Activated naive CD4-positive, alpha-beta T cell treated with anti-CD3 and anti-CD28 coated beads for 36 hours (primary cell): ENCODE measurements around the gene VWF. TPM values are rescaled to one million over a fixed set of nuclear protein-coding genes. Genes with fewer than 3 reads are reported as not detected.

Source experiments
- CTCF ChIA-PET: fragments of 350-600 bp; sonication (Branson Sonifier 250); formaldehyde crosslinking; loops from one replicate; lab custom pipeline; 2021; ENCODE audit warnings: antibody characterized with exemption; lab: Charles Lee
- DNase-seq: peaks from one replicate; pipeline ENCODE4 v3.0.0-alpha.2; 2020
- H3K27ac Mint-ChIP-seq: one replicate; pipeline ENCODE4 v1.8.0; 2021; ENCODE audit warnings: mild to moderate bottlenecking, mixed read lengths
- H3K27me3 Mint-ChIP-seq: one replicate; pipeline ENCODE4 v1.8.0; 2021; ENCODE audit warnings: low read depth, mixed read lengths
- H3K36me3 Mint-ChIP-seq: one replicate; pipeline ENCODE4 v1.8.0; 2021; ENCODE audit warnings: low read depth, mixed read lengths
- H3K4me1 Mint-ChIP-seq: one replicate; pipeline ENCODE4 v1.8.0; 2021; ENCODE audit warnings: low read depth, mixed read lengths
- H3K4me3 Mint-ChIP-seq: one replicate; pipeline ENCODE4 v1.8.0; 2021; ENCODE audit warnings: mild to moderate bottlenecking, moderate library complexity, mixed read lengths
- H3K9me3 Mint-ChIP-seq: one replicate; pipeline ENCODE4 v1.8.0; 2021; ENCODE audit warnings: mixed read lengths
- intact Hi-C: fragments of 100-400 bp; cut with micrococcal nuclease; formaldehyde crosslinking; loops from one replicate; pipeline ENCODE4 v1.15.1; 2023
- total RNA-seq, 2 experiments: library from RNA; stranded (reverse); gene quantifications; one replicate each; pipeline ENCODE4 v1.2.3, GENCODE V29; 2021

VWF gene
- total RNA-seq, 2 experiments from 2014 or later: not detected

GRCh38 chr12:5916785-5917290, 207.6 kb downstream of the VWF start:
- intact Hi-C loops: no loop called here
- Mint-ChIP-seq H3K27ac (no peak overlapping the region), H3K4me3 (no peak overlapping the region), H3K36me3 (no peaks in the 10 kb centered on the region), H3K4me1 (no peaks in the 10 kb centered on the region), H3K27me3 (no peaks in the 10 kb centered on the region), H3K9me3 (no peaks in the 10 kb centered on the region)
- CTCF ChIA-PET: no interaction called here
- DNase-seq: no peak

- Mint-ChIP-seq H3K4me1 (no peaks in the 10 kb centered on the region), H3K4me3 (no peak overlapping the region), H3K9me3 (no peaks in the 10 kb centered on the region), H3K27ac (no peak overlapping the region), H3K36me3 (no peaks in the 10 kb centered on the region), H3K27me3 (no peaks in the 10 kb centered on the region)
- DNase-seq: no peak
- CTCF ChIA-PET: no interaction called here
- intact Hi-C loops: no loop called here
These were observed 209.0 kb downstream of the VWF start for GRCh38 chr12:5915511-5915910.

GRCh38 chr12:5914387-5915149, 209.9 kb downstream of the VWF start:
- Mint-ChIP-seq H3K4me1 (no peaks in the 10 kb centered on the region), H3K9me3 (no peaks in the 10 kb centered on the region), H3K27me3 (no peaks in the 10 kb centered on the region), H3K4me3 (no peak overlapping the region), H3K27ac (no peak overlapping the region), H3K36me3 (no peaks in the 10 kb centered on the region)
- intact Hi-C loops: no loop called here
- DNase-seq: no peak
- CTCF ChIA-PET: no interaction called here

GRCh38 chr12:5913387-5913786, 211.1 kb downstream of the VWF start:
- H3K27ac Mint-ChIP-seq: no peak overlapping the region
- DNase-seq: no peak
- CTCF ChIA-PET: interaction anchor here (0.7 kb wide), 1 partner anchor 1862 kb away, joined by 3 read pairs; no protein-coding TSS in a partner anchor
- H3K36me3 Mint-ChIP-seq: no peaks in the 10 kb centered on the region
- no peaks in the 10 kb centered on the region for H3K9me3 Mint-ChIP-seq
- no peak overlapping the region for H3K4me3 Mint-ChIP-seq
- H3K27me3 Mint-ChIP-seq: no peaks in the 10 kb centered on the region
- no peaks in the 10 kb centered on the region for H3K4me1 Mint-ChIP-seq
- intact Hi-C loops: no loop called here

- CTCF ChIA-PET: no interaction called here
- H3K9me3 Mint-ChIP-seq: no peaks in the 10 kb centered on the region
- DNase-seq: no peak
- no peak overlapping the region for H3K4me3 Mint-ChIP-seq
- H3K27me3 Mint-ChIP-seq: no peaks in the 10 kb centered on the region
- no peak overlapping the region for H3K27ac Mint-ChIP-seq
- intact Hi-C loops: no loop called here
- no peaks in the 10 kb centered on the region for H3K4me1 Mint-ChIP-seq
- no peaks in the 10 kb centered on the region for H3K36me3 Mint-ChIP-seq
These were observed 211.8 kb downstream of the VWF start for GRCh38 chr12:5912437-5913334.

GRCh38 chr12:5912011-5912410, 212.5 kb downstream of the VWF start:
- Mint-ChIP-seq H3K36me3 (no peaks in the 10 kb centered on the region), H3K27ac (no peak overlapping the region), H3K9me3 (no peaks in the 10 kb centered on the region), H3K4me1 (no peaks in the 10 kb centered on the region), H3K27me3 (no peaks in the 10 kb centered on the region), H3K4me3 (no peak overlapping the region)
- CTCF ChIA-PET: no interaction called here
- intact Hi-C loops: no loop called here
- no peak for DNase-seq

- H3K4me1 Mint-ChIP-seq: no peaks in the 10 kb centered on the region
- no peaks in the 10 kb centered on the region for H3K36me3 Mint-ChIP-seq
- no peak overlapping the region for H3K4me3 Mint-ChIP-seq
- no peaks in the 10 kb centered on the region for H3K27me3 Mint-ChIP-seq
- H3K9me3 Mint-ChIP-seq: no peaks in the 10 kb centered on the region
- H3K27ac Mint-ChIP-seq: no peak overlapping the region
- CTCF ChIA-PET: no interaction called here
- DNase-seq: no peak
- intact Hi-C loops: no loop called here
These were observed 213.5 kb downstream of the VWF start for GRCh38 chr12:5910790-5911548.

- DNase-seq: no peak
- intact Hi-C loops: no loop called here
- Mint-ChIP-seq H3K27me3 (peaks cover 4% of the 10 kb centered on the region), H3K27ac (no peak overlapping the region), H3K36me3 (no peaks in the 10 kb centered on the region), H3K9me3 (no peaks in the 10 kb centered on the region), H3K4me3 (no peak overlapping the region), H3K4me1 (no peaks in the 10 kb centered on the region)
- CTCF ChIA-PET: no interaction called here
These were observed 214.9 kb downstream of the VWF start for GRCh38 chr12:5909560-5909959.

- intact Hi-C loops: no loop called here
- CTCF ChIA-PET: interaction anchor here (0.6 kb wide), 1 partner anchor 846 kb away, joined by 3 read pairs; no protein-coding TSS in a partner anchor
- Mint-ChIP-seq H3K27me3 (peaks cover 9% of the 10 kb centered on the region), H3K27ac (no peak overlapping the region), H3K4me1 (no peaks in the 10 kb centered on the region), H3K4me3 (no peak overlapping the region), H3K9me3 (no peaks in the 10 kb centered on the region), H3K36me3 (no peaks in the 10 kb centered on the region)
- DNase-seq: no peak
These were observed 216.2 kb downstream of the VWF start for GRCh38 chr12:5908251-5908650.

- no peaks in the 10 kb centered on the region for H3K36me3 Mint-ChIP-seq
- H3K27ac Mint-ChIP-seq: no peak overlapping the region
- H3K27me3 Mint-ChIP-seq: peaks cover 9% of the 10 kb centered on the region
- H3K9me3 Mint-ChIP-seq: no peaks in the 10 kb centered on the region
- no peak for DNase-seq
- CTCF ChIA-PET: interaction anchor here (0.6 kb wide), 1 partner anchor 846 kb away, joined by 3 read pairs; no protein-coding TSS in a partner anchor
- H3K4me3 Mint-ChIP-seq: no peak overlapping the region
- intact Hi-C loops: no loop called here
- no peaks in the 10 kb centered on the region for H3K4me1 Mint-ChIP-seq
These were observed 216.7 kb downstream of the VWF start for GRCh38 chr12:5907807-5908206.

- Mint-ChIP-seq H3K27me3 (peaks cover 13% of the 10 kb centered on the region), H3K4me3 (no peak overlapping the region), H3K27ac (no peak overlapping the region), H3K9me3 (no peaks in the 10 kb centered on the region), H3K36me3 (no peaks in the 10 kb centered on the region), H3K4me1 (no peaks in the 10 kb centered on the region)
- CTCF ChIA-PET: no interaction called here
- intact Hi-C loops: no loop called here
- no peak for DNase-seq
These were observed 218.7 kb downstream of the VWF start for GRCh38 chr12:5905757-5906156.

- intact Hi-C loops: no loop called here
- Mint-ChIP-seq H3K27ac (no peak overlapping the region), H3K36me3 (no peaks in the 10 kb centered on the region), H3K9me3 (no peaks in the 10 kb centered on the region), H3K4me3 (no peak overlapping the region), H3K27me3 (peaks cover 13% of the 10 kb centered on the region), H3K4me1 (no peaks in the 10 kb centered on the region)
- CTCF ChIA-PET: no interaction called here
- no peak for DNase-seq
These were observed 219.5 kb downstream of the VWF start for GRCh38 chr12:5904969-5905368.
